Tongue (tissue), 2 donors: ENCODE results near the gene CDK15. TPM values are rescaled to one million over a fixed set of nuclear protein-coding genes. Genes with fewer than 3 reads are reported as not detected.

Source experiments
- DNase-seq: peaks from one replicate; pipeline ENCODE4 v3.0.0-alpha.2; 2015
- total RNA-seq: library from RNA; depleted of rRNA; stranded (reverse); fragments of >200 nt; gene quantifications from one replicate; pipeline ENCODE4 v1.2.3, GENCODE V29; 2014

CDK15 gene
- total RNA-seq, 1 donor from 2014 or later, result 0.62 TPM

- no peak for DNase-seq
Measured at GRCh38 chr2:201872591-201872990, 66.3 kb downstream of the CDK15 start.

GRCh38 chr2:201879996-201880395 is 73.7 kb downstream of the CDK15 start:
- no peak for DNase-seq

GRCh38 chr2:201880579-201880978 is 74.2 kb downstream of the CDK15 start:
- DNase-seq, result no peak

GRCh38 chr2:201880993-201881611 is 74.8 kb downstream of the CDK15 start:
- DNase-seq, result no peak

- no peak for DNase-seq
Measured at GRCh38 chr2:201881741-201882140, 75.4 kb downstream of the CDK15 start.

- peak; percentile 26 for DNase-seq
Measured at GRCh38 chr2:201882353-201883090, 76.2 kb downstream of the CDK15 start.

GRCh38 chr2:201883606-201884369 is 77.5 kb downstream of the CDK15 start:
- DNase-seq, result peak; percentile 83

- DNase-seq, result no peak
Measured at GRCh38 chr2:201886504-201886903, 80.2 kb downstream of the CDK15 start.

- DNase-seq, result no peak
Measured at GRCh38 chr2:201887773-201888425, 81.6 kb downstream of the CDK15 start.

GRCh38 chr2:201888426-201888800 is 82.1 kb downstream of the CDK15 start:
- peak; percentile 29 for DNase-seq

GRCh38 chr2:201890453-201890852 is 84.1 kb downstream of the CDK15 start:
- no peak for DNase-seq

- DNase-seq, result no peak
Measured at GRCh38 chr2:201891676-201892075, 85.3 kb downstream of the CDK15 start.

GRCh38 chr2:201892516-201892915 is 86.2 kb downstream of the CDK15 start:
- no peak for DNase-seq

- DNase-seq, result no peak
Measured at GRCh38 chr2:201900362-201900761, 94.0 kb downstream of the CDK15 start.

GRCh38 chr2:201901786-201902185 is 95.4 kb downstream of the CDK15 start:
- no peak for DNase-seq

GRCh38 chr2:201904538-201905420 is 98.4 kb downstream of the CDK15 start:
- DNase-seq, result no peak

GRCh38 chr2:201906777-201907562 is 100.6 kb downstream of the CDK15 start:
- no peak for DNase-seq

GRCh38 chr2:201907563-201907881 is 101.2 kb downstream of the CDK15 start:
- no peak for DNase-seq

GRCh38 chr2:201908901-201909300 is 102.6 kb downstream of the CDK15 start:
- no peak for DNase-seq

GRCh38 chr2:201909348-201909747 is 103.0 kb downstream of the CDK15 start:
- peak; percentile 31 for DNase-seq

GRCh38 chr2:201909961-201910361 is 103.6 kb downstream of the CDK15 start:
- DNase-seq, result peak; percentile 52
